HG02571 (cell line): ENCODE results near the gene TPRG1L.
"Not testable (repeated sequence)": the region's sequence is repeated elsewhere in the genome, so short reads cannot be mapped to it uniquely, and the experiment has no call there.

Experiments used
- ATAC-seq: cut with Tn5 transposase; IDR thresholded peaks from one replicate; pipeline ENCODE4 v1.9.1; 2021; ENCODE audit warnings: mild to moderate bottlenecking, moderate library complexity; ENCODE audit not compliant: unreplicated experiment

The TPRG1L gene

GRCh38 chr1:3607703-3608065, 17.1 kb upstream of the TPRG1L start:
- ATAC-seq: no peak

DNA sequence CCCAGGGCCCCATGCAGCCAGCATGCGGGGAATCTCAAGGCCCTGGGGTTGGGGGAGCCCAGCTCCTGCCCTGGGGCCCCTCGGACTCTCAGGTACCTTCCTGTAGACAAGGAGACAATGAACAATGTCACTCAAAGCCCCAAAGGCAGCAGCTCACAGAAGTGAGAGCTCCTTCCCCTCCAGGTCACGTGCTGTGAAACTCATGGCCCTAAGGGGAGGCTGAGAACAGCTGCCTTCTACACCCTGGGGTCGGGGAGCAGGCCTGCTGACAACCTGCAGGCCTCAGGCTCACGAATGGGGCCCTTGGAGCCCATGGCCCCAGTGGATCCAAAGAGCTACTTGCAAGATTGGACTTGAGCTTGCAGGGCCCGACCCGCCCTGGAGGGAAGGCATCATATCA, 16.7 kb upstream of the TPRG1L start:
- ATAC-seq: no peak

DNA sequence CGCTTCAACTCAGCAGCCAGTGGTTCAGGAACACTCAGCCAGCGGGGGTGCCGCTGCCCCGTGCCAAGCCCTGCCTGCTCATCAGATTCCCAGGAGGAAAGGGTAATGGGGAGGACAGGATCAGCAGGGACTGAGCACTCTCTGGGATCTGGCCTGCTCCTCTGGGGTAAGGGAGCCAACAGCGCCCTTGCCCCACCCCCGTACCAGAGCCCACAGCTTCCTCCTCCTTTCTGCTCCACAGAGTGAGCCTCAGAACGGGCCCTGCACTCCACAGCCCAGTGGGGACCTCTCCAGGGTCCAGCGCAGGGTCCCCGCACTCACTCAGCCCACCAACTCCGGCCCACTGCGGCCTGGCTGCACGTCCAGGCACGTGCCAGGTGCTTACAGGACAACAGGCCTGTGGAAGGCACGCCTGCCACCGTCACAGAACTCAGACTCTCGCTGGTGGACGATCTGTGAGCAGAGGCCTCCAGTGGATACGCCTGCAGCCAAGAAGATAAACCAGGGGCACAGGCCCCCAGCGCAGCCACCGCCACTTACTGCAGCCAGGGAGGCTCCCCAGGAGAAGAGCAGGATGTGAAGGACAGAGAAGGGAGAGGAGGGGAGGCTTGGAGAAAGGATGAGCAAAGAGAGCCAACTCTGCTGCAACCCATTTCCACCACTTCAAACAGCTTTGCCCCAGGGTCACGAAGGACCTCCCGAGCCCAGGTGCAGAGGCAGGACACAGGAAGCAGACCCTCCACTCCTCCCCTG, 15.6 kb upstream of the TPRG1L start:
- ATAC-seq: no peak

DNA sequence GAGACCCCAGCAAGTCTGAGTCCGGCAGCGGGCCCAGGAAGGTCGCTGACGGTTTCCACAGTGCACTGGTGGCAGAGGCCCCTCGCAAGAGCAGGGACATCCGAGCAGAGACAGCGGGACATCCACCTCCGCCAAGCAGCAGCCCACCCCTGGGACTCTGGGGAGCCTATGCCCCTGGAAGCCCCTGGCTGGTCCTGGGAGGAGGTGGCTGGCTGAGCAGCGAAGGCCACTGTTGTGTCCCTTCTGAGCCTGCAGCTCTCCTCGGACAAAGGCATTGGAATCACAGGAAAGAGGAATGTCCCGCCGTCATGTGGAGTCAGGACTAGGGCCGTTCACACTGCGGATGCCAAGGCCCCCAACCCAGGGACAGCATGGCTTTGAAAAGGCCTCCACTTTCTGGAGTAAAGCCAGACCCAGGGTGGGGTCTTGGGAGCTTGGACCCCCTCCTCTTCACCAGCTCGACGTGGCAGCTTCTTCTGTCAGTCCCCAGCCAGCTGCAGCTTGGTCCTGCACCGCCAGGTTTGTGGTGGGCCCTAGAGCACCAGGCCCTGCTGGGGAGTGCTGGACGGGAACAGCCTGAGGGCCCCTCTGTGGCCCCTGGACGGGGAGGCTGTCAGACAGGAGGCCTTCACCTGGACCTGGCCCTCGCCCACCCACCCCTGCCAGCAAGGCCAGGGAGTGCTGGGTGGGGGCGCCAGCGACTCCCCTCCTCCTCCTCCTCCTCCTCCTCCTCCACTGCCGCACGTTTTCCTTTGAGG, 14.9 kb upstream of the TPRG1L start:
- no peak for ATAC-seq

DNA sequence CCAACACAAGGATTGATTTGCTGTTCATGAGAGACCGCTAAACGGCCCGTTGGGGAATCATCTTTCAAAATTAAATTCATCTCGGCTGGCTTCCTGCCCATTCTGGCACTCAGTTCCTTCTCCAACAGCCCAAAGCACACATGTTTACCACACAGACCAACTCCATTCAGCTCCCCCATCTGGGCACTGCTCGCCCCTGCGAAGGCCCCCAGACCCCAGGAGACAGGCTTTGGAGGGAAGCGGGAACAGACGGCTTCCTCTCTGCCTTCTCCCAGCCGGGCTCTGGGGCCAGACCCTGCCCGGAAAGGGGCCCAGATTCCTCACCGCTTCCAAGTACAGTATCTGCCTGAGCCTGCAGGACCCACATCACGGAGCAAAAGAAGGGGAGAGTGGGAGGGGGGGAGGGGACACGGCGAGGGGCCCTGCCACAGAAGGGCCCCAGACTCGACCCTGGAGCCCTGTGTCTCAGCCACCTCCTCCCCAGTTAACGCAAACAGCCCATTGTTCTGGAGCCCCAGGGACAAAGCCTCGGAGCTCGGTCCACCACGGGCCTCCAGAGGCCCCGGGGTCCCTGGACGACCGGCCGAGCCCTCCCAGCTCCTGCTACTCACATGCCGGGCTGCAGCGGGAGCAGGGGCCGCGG, 14.2 kb upstream of the TPRG1L start:
- no peak for ATAC-seq

DNA sequence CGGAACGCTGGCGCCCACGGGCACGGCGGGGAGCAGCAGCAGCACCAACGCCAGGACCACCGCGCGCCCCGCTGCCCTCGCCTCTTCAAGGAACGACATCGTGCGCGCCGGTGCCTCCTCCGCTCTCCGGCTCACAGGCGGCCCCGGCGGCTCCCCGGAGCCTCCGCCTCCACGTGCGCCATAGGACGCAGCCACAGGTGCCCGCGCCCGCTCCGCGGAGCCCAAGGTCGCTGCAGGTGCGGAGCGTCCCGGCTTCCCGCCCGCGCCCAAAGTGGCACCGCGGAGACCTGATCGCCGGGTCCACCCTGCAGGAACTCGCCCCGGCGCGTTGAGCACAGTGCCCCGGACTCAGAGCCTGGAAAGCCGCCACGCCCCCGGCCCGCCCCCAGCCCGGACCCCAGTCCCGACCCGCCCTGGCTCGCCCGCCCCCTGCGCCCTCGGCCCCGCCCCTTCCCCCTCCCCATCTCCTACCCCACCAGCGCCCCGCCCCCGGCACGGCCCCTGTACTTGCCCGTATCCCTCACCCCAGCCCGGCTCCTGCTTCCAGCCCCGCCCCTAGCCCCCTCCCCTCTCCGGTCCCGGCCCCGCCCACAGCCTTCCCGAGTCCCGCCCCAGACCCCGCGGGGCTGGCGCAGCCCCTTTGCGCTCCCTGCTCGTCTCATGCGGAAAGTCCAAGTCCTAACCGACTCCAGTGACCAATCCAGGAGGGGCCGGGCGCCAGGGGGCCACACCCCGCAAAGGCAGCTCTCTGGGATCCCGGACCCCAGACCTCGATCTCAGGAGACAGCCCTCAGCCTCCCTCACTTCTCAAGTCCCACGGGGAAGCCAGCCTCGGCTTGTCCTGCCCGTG, 13.4 kb upstream of the TPRG1L start, which contains the start of gene MEGF6:
Gene MEGF6, minus strand, starts transcription at position 339 of the 850 bp plus-strand sequence. Its CDS starts 240 bp downstream, at position 99.
- ATAC-seq: no peak

DNA sequence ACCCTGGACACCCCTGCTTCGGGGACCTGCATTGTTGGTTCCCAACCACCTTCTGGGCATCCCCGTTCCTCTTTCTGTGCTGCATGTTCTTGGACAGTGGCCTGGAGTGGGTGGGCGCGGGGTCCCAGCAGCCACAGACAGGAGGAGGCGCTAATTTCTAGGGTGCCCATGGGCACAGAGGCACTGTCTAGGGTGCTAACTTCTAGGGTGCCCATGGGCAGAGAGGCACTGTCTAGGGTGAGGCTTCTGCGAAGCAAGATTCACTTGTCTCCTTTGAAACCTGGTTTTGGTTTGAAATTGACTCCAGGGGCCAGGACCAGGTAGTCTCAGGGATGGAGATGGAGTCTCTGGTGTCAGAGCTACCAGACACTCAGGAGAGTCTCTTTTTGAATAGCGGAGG, 12.7 kb upstream of the TPRG1L start:
- ATAC-seq: no peak

- ATAC-seq: no peak
These were observed 9.8 kb upstream of the TPRG1L start for GRCh38 chr1:3614755-3615742.

DNA sequence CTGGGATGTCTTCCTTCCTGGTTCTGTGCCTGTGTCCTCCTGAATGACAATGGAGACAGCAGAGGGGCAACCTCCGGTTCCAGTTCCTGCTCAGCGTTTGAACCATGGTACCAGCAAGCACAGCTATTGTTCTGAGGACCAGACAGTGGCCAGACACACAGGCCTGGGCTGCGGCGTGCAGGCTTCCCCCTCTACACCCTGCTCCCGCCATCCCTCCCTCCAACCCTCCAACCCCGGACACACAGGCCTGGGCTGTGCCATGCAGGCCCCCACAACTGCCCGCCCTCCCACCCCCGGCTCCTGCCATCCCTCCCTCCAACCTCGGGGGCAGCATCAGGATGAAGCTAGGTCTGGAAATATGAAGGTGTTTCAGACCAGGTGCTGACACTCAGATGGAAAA, 8.0 kb upstream of the TPRG1L start:
- ATAC-seq: no peak

GRCh38 chr1:3617806-3618345, 6.9 kb upstream of the TPRG1L start:
- no peak for ATAC-seq

GRCh38 chr1:3618531-3618880, 6.3 kb upstream of the TPRG1L start:
- ATAC-seq: no peak

DNA sequence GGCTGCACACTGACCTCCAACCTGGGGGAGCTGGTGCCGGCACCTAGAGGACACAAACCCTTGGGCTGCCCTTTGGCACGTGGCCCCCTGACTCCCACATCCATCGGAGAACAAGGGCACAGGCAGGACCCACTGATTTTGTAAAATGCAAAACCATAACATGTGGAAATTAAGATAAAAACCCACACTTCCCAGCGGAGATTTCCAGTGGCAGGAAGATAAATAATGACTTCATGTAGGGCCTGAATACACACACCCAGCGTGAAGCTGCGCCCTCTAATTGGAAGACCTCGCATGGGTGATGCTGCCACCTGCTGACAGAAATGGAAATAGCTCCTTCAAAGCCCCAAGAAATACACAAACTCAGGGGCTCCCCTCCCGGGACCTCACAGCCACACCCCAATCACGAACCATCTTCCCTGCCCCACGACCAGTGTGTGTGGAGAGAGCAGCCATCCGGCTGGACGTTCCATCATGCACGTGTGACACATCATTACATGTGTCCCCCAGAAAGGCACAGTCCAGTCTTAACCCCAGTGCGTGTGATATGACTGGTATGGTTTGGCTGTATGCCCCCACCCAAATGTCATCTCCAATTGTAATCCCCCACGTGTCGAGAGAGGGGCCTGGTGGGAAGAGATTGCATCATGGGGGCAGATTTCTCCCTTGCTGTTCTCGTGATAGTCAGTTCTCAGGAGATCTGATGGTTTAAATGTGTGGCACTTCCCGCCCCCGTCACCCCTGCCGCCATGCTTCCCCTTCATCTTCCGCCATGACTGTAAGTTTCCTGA, 5.7 kb upstream of the TPRG1L start:
- ATAC-seq: no peak

DNA sequence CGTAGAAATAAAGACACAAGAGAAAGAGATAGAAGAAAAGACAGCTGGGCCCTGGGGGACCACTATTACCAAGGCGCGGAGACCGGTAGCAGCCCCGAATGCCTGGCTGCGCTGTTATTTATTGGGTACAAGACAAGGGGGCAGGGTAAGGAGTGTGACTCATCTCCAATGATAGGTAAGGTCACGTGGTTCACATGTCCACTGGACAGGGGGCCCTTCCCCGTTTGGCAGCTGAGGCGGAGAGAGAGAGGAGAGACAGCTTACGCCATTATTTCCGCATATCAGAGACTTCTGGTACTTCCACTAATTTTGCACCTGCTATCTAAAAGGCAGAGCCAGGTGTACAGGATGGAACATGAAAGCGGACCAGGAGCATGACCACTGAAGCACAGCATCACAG, 4.1 kb upstream of the TPRG1L start:
- ATAC-seq: no peak

- not testable (repeated sequence) for ATAC-seq
These were observed 3.6 kb upstream of the TPRG1L start for GRCh38 chr1:3621151-3621671.

- ATAC-seq: not testable (repeated sequence)
These were observed 2.7 kb upstream of the TPRG1L start for GRCh38 chr1:3622102-3622501.

DNA sequence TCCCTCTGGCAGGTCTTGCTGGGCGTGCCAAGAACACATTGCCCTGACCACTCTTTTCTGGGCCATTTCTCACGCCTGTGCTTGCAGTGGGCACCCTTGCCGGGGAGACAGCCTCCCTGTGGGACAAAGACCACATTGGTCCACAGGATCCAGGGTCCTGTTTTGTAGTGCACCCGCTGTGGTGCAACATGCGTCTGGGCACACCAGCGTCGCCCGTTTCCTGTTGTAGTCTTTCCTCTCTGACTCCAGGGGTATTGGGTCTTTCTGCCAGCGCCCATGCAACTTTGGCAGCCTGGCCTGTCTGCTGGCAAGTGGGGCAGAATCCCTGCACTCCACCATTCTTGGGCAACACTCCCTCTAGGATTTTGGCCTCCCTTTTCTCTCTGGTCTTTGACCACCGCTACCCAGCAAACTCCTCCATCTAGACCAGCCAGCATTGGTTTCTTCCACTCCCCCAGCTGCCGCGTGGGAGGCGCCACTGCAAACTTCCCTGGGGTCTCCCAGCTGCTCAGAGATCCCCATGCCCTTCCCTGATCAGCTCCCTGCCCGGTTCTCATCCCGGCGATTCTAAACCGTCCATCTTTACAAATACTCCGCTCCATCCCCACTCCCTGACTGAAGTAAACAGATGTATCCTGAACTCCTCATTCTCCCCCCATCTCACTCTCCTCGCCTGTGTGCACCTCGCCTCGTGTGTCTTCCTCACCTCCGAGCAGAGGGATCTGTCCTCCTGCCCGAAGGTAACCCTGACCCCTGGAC, 1.2 kb upstream of the TPRG1L start:
- no peak for ATAC-seq

DNA sequence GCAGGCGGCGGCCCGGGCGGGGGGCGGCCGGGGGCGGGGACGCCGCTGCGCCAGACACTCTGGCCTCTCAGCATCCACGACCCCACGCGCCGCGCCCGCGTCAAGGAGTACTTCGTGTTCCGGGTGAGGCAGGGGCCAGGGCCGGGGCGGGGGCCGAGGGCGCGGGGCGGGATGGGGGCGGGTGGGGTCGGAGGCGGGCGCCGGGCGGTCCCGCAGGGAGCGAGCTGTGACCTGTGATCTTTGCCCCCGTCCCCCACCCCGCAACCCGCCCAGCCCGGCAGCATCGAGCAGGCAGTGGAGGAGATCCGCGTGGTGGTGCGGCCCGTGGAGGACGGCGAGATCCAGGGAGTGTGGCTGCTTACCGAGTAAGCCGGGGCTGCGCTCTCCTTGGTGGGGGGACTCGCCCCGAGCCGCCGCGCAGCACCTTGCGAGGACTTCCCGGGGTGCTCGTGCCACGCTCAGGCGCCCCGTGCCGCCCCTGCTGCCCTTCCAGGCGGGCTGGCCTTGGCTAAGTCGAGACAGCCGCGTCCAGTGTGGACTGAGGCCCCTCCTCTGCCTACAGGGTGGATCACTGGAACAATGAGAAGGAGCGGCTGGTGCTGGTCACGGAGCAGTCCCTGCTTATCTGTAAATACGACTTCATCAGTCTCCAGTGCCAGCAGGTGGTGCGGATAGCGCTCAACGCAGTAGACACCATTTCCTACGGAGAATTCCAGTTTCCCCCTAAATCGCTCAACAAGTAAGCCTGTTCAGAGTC, 514 bp downstream of the TPRG1L start:
- peak; percentile 10 for ATAC-seq
